GM12801 (cell line): Measurements from ENCODE around the gene TSPAN4.

Experiments used
- TF ChIP-seq, protein P1 (sequence below): IDR thresholded peaks from one replicate; pipeline ENCODE4 v1.5.1; 2011; ENCODE audit warnings: control low read depth; ENCODE audit not compliant: insufficient read length; ENCODE audit errors: extremely low read depth

TSPAN4 gene

DNA sequence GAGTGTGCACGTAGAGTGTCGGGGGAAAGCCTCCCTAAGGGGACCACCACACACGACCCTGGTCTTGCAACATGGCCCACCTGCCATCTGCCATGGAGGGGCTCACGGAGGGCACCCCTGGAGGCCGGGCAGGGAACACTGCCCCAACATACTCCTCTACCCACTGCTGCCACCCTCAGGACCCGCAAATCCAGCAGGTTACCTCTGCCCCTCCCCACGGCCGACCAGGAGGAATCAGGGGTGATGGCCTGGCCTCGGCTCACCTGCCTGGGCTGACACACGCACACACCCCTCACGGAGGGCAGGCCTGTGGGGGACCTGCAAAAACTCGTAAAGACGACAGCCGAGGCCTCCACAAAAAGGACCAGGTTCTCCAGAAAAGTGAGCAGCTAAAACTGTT lies 37.8 kb downstream of the TSPAN4 start:
- TF ChIP-seq, protein P1, sequence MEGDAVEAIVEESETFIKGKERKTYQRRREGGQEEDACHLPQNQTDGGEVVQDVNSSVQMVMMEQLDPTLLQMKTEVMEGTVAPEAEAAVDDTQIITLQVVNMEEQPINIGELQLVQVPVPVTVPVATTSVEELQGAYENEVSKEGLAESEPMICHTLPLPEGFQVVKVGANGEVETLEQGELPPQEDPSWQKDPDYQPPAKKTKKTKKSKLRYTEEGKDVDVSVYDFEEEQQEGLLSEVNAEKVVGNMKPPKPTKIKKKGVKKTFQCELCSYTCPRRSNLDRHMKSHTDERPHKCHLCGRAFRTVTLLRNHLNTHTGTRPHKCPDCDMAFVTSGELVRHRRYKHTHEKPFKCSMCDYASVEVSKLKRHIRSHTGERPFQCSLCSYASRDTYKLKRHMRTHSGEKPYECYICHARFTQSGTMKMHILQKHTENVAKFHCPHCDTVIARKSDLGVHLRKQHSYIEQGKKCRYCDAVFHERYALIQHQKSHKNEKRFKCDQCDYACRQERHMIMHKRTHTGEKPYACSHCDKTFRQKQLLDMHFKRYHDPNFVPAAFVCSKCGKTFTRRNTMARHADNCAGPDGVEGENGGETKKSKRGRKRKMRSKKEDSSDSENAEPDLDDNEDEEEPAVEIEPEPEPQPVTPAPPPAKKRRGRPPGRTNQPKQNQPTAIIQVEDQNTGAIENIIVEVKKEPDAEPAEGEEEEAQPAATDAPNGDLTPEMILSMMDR, result no peak

DNA sequence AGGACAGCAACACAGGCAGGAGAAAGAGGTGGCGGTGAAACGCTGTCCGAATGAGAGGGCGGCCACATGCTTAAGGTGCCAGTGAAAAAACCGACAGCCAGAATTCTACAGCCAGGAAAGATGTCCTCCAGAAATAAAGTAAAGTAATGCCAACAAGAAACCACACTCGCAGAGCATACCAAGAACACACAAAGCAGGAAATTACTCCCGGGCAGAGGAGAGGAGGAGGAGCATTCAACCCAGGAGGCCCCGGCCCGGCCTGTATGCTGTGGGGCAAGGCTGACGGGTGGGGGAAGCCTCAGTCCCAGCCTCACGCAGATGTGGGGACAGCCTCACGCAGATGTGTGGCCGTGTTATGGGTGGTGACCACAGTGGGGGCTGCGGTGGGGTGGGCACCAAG lies 39.9 kb downstream of the TSPAN4 start:
- TF ChIP-seq, protein P1, result no peak

DNA sequence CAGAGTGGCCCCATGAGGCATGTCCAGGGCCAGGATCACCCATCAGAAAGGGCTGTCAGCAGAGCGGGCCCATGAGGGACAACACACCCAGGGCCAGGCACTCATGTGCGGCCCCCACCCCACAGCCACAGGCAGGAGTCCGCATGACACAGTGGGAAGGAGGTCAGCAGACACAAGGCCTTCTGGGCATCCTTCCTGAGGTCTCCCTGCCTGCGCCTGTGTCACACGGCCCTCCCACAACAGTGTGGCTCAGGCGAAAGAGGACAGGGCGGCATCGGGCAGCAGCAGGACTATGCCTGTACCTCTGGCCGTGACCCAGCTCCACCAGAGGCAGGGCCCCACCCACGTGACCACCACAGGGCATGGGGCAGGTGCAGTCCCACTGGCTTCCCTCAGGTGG lies 40.9 kb downstream of the TSPAN4 start:
- TF ChIP-seq, protein P1, result no peak

DNA sequence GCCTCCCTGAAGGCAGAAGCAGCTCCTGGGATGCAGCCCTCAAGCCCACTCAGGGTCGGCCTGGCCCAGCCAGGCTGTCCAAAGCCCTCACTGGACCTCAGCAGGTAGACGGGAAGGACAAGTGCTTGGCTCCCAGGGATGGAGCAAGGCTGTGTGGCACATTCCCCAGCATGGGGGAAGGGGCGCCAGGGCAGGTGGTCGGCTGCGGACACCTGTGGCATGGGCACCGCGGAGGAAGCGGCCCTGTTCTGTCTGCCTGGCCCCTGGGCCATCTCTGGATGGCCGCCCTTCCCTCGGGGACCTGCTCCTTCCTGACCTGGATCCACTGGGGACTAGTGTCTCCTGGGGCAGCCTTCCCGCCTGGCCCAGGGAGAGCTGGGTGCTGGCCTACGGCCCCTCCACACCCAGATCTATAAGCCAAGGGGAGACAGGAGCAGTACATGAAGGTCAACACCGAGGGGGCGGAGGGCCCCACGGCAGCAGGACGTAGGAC lies 42.0 kb downstream of the TSPAN4 start:
- TF ChIP-seq, protein P1, result no peak

DNA sequence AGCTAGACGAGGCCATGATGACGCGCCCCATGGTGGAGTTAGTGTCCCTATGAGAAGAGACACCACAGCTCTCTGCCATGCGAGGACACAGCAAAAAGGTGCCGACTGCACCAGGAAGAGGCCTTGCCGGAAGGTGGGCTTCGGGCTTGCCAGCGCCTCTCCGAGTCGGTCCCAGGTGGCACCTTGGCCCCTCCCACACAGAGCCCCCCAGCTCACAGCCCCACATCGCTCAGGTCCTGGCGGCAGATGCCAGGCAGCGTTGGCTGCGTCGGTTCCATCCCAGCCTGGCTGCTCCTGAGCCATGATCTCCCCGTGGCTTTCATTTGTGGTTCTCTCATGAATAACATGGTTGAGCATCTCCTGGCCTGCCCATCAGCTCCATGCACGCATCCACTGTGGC lies 43.9 kb downstream of the TSPAN4 start:
- TF ChIP-seq, protein P1, result no peak

DNA sequence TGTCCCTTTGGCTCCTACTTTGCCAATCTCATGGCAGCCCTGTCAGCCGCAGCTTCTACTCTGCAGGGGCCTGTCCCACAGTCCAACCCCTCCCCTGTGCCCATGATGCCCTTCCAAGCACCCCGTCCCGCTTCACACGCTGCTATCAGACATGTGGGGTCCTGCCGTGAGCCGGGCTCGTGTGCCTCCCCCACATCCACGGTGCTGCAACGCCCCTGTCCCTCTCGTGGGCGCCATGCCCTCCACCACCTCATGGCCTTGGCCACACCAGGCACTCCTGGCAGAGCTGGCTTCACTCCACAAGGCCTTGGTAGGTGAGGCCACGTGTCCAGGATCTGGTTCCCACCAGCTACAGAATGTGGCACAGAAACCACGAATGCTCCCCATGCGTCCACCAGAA lies 44.9 kb downstream of the TSPAN4 start:
- TF ChIP-seq, protein P1, result no peak

DNA sequence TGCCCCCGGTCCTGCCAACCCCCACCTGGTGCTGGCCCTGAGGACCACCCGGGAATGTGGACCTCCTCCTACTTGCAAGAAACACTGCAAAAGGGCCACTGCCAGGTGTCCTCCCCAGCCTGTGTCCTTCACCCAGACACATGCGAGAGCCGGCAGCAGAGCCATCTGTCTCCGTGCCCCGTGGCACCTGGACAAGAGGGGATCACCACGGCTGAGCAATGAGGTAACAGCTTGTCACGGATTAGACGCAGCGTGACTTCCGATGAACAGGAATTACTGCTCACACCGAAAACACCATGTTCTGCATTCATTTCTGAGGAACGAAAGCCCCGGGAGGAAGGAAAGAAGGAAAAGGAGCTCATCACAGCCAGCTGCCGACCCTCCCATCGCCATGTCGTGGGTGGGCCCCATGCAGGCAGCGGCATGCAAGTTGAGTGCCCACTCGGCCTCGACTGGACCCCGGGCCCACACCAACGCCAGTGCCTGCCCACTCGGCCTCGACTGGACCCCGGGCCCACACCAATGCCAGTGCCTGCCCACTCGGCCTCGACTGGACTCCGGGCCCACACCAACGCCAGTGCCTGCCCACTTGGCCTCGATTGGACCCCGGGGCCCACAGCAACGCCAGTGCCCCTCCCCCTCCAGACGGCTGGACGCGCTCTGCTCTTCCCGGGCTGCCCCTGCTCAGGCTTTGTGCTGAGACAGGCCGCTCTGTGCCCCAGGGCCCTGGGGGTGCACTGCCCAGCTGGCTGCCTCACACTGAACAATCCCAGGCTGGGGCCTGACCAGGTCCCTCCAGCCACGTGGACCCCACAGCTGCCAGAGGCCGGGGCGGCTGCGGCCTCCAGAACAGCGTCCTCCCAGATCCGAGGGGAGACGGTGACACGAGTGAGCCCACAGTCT lies 45.9 kb downstream of the TSPAN4 start:
- TF ChIP-seq, protein P1, result no peak
